Liver (tissue), 9 donors: ENCODE data around the gene TTBK1. TPM values are rescaled to one million over a fixed set of nuclear protein-coding genes. Genes with fewer than 3 reads are reported as not detected.

Experiments
- DNase-seq: peaks from one replicate; pipeline ENCODE4 v3.0.0-alpha.2; 2017; ENCODE audit warnings: low spot score
- H3K27ac ChIP-seq, 2 donors: one replicate each; pipeline ENCODE4 v1.7.0; 2013; ENCODE audit warnings: inconsistent platforms in 2 of 2, low read length in 2 of 2, control low read depth in 1 of 2, low read depth in 1 of 2, mild to moderate bottlenecking in 1 of 2
- H3K27me3 ChIP-seq, 4 donors: one replicate each; pipeline versions ENCODE4 v1.6.1 to v1.7.0; 2013; ENCODE audit warnings: low read length in 3 of 4, inconsistent platforms in 1 of 4, mild to moderate bottlenecking in 1 of 4, moderate library complexity in 1 of 4; ENCODE audit not compliant: control insufficient read depth in 4 of 4, insufficient read depth in 4 of 4
- H3K36me3 ChIP-seq, 4 donors: one replicate each; pipeline versions ENCODE4 v1.6.1 to v1.7.0; 2013; ENCODE audit warnings: low read length in 3 of 4, mild to moderate bottlenecking in 3 of 4, low read depth in 1 of 4, moderate library complexity in 1 of 4; ENCODE audit not compliant: control insufficient read depth in 4 of 4, insufficient read depth in 3 of 4
- H3K4me1 ChIP-seq, 4 donors: one replicate each; pipeline versions ENCODE4 v1.6.1 to v1.7.0; 2013; ENCODE audit warnings: low read length in 3 of 4, mild to moderate bottlenecking in 3 of 4, moderate library complexity in 1 of 4; ENCODE audit not compliant: control insufficient read depth in 4 of 4, insufficient read depth in 4 of 4
- H3K4me3 ChIP-seq, 3 donors: one replicate each; pipeline versions ENCODE4 v1.6.1 to v1.7.0; 2013; ENCODE audit warnings: low read length in 3 of 3, control low read depth in 1 of 3, low read depth in 1 of 3, mild to moderate bottlenecking in 1 of 3
- H3K9ac ChIP-seq, 2 donors: one replicate each; pipeline ENCODE4 v1.7.0; 2013; ENCODE audit warnings: low read length in 2 of 2, mild to moderate bottlenecking in 2 of 2, moderate library complexity in 2 of 2, control low read depth in 1 of 2, low read depth in 1 of 2
- H3K9me3 ChIP-seq, 4 donors: one replicate each; pipeline versions ENCODE4 v1.6.1 to v1.7.0; 2013; ENCODE audit warnings: low read length in 3 of 4; ENCODE audit not compliant: control insufficient read depth in 4 of 4
- EGR1 ChIP-seq, 2 donors: IDR thresholded peaks; 2 replicates each; pipeline ENCODE4 v1.6.1; 2016 to 2018; ENCODE audit warnings: antibody characterized with exemption in 2 of 2, low read depth in 2 of 2
- FOXA1 ChIP-seq: IDR thresholded peaks from 2 replicates; pipeline ENCODE4 v1.6.1; 2016; ENCODE audit warnings: antibody characterized with exemption
- FOXA2 ChIP-seq: IDR thresholded peaks from 2 replicates; pipeline ENCODE4 v1.6.1; 2016; ENCODE audit warnings: antibody characterized with exemption
- GABPA ChIP-seq, 2 donors: IDR thresholded peaks in 1 of 2; conservative IDR thresholded peaks in 1 of 2; 2 replicates each; pipeline ENCODE4 v1.6.1; 2016; ENCODE audit warnings: antibody characterized with exemption in 2 of 2, mild to moderate bottlenecking in 1 of 2, moderate library complexity in 1 of 2
- HNF4A ChIP-seq, 2 donors: conservative IDR thresholded peaks; 2 replicates each; pipeline ENCODE4 v1.6.1; 2016; ENCODE audit warnings: antibody characterized with exemption in 2 of 2, mild to moderate bottlenecking in 2 of 2
- HNF4G ChIP-seq: IDR thresholded peaks from 2 replicates; pipeline ENCODE4 v1.6.1; 2016; ENCODE audit warnings: antibody characterized with exemption
- JUND ChIP-seq, 2 donors: IDR thresholded peaks; 2 replicates each; pipeline ENCODE4 v1.6.1; 2016; ENCODE audit warnings: antibody characterized with exemption in 2 of 2
- MAX ChIP-seq: IDR thresholded peaks from 2 replicates; pipeline ENCODE4 v1.6.1; 2016; ENCODE audit warnings: antibody characterized with exemption
- NR2F2 ChIP-seq: IDR thresholded peaks from 2 replicates; pipeline ENCODE4 v1.6.1; 2016; ENCODE audit warnings: antibody characterized with exemption
- RXRA ChIP-seq, 2 donors: IDR thresholded peaks; 2 replicates each; pipeline ENCODE4 v1.6.1; 2017 to 2018; ENCODE audit warnings: antibody characterized with exemption in 2 of 2, mild to moderate bottlenecking in 1 of 2
- SP1 ChIP-seq: IDR thresholded peaks from 2 replicates; pipeline ENCODE4 v1.6.1; 2018; ENCODE audit warnings: antibody characterized with exemption, mild to moderate bottlenecking
- TAF1 ChIP-seq: conservative IDR thresholded peaks from 2 replicates; pipeline ENCODE4 v1.6.1; 2016; ENCODE audit warnings: antibody characterized with exemption, mild to moderate bottlenecking
- YY1 ChIP-seq: IDR thresholded peaks from 2 replicates; pipeline ENCODE4 v1.6.1; 2016; ENCODE audit warnings: antibody characterized with exemption, mild to moderate bottlenecking
- WGBS: extraction: QIAGEN DNeasy Blood & Tissue Kit; methylation state at CpG from one replicate; pipeline ENCODE4 v1.1.7; 2013; 5-methylcytosine and 5-hydroxymethylcytosine counted together
- polyA plus RNA-seq, 2 donors: library from polyadenylated mRNA; stranded (reverse) in 1 of 2; unstranded in 1 of 2; fragments of 200-250 nt in 1 of 2; fragments of >200 nt in 1 of 2; fragmentation: Nextera tagmentation in 1 of 2; extraction: Ambion mirVana in 1 of 2; gene quantifications; one replicate each; pipeline versions ENCODE4 v1.2.1 to v1.2.3, GENCODE V29; 2013 to 2015
- total RNA-seq, 2 donors: library from RNA; depleted of rRNA; stranded (reverse); fragments of >200 nt; gene quantifications; one replicate each; pipeline ENCODE4 v1.2.3, GENCODE V29; 2014
- TF ChIP-seq, protein P1 (sequence below): IDR thresholded peaks from 2 replicates; pipeline ENCODE4 v1.6.1; 2016; ENCODE audit warnings: antibody characterized with exemption, mild to moderate bottlenecking
- TF ChIP-seq, protein P2 (sequence below): fragments of 150-350 bp; IDR thresholded peaks from 2 replicates; pipeline ENCODE4 v1.5.1; 2017; ENCODE audit warnings: improper control_type of control experiment, low read depth, low read length; ENCODE audit not compliant: missing input control
- TF ChIP-seq, protein P3 (sequence below): IDR thresholded peaks from 2 replicates; pipeline ENCODE4 v1.6.1; 2016; ENCODE audit warnings: antibody characterized with exemption
- TF ChIP-seq, protein P4 (sequence below): IDR thresholded peaks from 2 replicates; pipeline ENCODE4 v1.6.1; 2016; ENCODE audit warnings: antibody characterized with exemption
- donor health status: healthy.
- donor health status: healthy.
- donor health status: healthy.
- donor health status: healthy.
- donor health status: healthy.

Gene TTBK1
- total and polyA plus RNA-seq, 4 donors, result 0.14 to 1.2 (median 0.44) TPM

GRCh38 chr6:43219814-43220213 lies 23.5 kb upstream of the TTBK1 start:
- 97% methylated on average over 7 of the region's 7 CpGs for WGBS
- H3K4me3 ChIP-seq, result no peak overlapping the region
- TF ChIP-seq YY1 (no peak), HNF4G (no peak), MAX (no peak), NR2F2 (no peak), GABPA (IDR thresholded peaks at IDR 0.05 in 1 of 2, conservative IDR thresholded peaks at IDR 0.05 in 1 of 2) (no peak), FOXA2 (no peak)
- TF ChIP-seq, protein P1, sequence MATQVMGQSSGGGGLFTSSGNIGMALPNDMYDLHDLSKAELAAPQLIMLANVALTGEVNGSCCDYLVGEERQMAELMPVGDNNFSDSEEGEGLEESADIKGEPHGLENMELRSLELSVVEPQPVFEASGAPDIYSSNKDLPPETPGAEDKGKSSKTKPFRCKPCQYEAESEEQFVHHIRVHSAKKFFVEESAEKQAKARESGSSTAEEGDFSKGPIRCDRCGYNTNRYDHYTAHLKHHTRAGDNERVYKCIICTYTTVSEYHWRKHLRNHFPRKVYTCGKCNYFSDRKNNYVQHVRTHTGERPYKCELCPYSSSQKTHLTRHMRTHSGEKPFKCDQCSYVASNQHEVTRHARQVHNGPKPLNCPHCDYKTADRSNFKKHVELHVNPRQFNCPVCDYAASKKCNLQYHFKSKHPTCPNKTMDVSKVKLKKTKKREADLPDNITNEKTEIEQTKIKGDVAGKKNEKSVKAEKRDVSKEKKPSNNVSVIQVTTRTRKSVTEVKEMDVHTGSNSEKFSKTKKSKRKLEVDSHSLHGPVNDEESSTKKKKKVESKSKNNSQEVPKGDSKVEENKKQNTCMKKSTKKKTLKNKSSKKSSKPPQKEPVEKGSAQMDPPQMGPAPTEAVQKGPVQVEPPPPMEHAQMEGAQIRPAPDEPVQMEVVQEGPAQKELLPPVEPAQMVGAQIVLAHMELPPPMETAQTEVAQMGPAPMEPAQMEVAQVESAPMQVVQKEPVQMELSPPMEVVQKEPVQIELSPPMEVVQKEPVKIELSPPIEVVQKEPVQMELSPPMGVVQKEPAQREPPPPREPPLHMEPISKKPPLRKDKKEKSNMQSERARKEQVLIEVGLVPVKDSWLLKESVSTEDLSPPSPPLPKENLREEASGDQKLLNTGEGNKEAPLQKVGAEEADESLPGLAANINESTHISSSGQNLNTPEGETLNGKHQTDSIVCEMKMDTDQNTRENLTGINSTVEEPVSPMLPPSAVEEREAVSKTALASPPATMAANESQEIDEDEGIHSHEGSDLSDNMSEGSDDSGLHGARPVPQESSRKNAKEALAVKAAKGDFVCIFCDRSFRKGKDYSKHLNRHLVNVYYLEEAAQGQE, result no peak
- TF ChIP-seq, protein P2, sequence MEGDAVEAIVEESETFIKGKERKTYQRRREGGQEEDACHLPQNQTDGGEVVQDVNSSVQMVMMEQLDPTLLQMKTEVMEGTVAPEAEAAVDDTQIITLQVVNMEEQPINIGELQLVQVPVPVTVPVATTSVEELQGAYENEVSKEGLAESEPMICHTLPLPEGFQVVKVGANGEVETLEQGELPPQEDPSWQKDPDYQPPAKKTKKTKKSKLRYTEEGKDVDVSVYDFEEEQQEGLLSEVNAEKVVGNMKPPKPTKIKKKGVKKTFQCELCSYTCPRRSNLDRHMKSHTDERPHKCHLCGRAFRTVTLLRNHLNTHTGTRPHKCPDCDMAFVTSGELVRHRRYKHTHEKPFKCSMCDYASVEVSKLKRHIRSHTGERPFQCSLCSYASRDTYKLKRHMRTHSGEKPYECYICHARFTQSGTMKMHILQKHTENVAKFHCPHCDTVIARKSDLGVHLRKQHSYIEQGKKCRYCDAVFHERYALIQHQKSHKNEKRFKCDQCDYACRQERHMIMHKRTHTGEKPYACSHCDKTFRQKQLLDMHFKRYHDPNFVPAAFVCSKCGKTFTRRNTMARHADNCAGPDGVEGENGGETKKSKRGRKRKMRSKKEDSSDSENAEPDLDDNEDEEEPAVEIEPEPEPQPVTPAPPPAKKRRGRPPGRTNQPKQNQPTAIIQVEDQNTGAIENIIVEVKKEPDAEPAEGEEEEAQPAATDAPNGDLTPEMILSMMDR, result no peak
- H3K9ac ChIP-seq, result no peak overlapping the region
- peaks cover 10 to 42% (median 11%) of the 10 kb centered on the region in 4 donors for H3K36me3 ChIP-seq
- H3K27ac ChIP-seq, result no peak overlapping the region
- H3K9me3 ChIP-seq, result no peaks in the 10 kb centered on the region
- no peak for DNase-seq
- no peaks in the 10 kb centered on the region for H3K27me3 ChIP-seq
- no peaks in the 10 kb centered on the region for H3K4me1 ChIP-seq

GRCh38 chr6:43220439-43220951 lies 22.8 kb upstream of the TTBK1 start:
- WGBS, result 95% methylated on average over 16 of the region's 16 CpGs
- Histone ChIP-seq H3K4me3 (no peak overlapping the region), H3K27ac (no peak overlapping the region), H3K36me3 (peaks cover 10 to 37% (median 11%) of the 10 kb centered on the region in 4 donors), H3K27me3 (no peaks in the 10 kb centered on the region), H3K4me1 (no peaks in the 10 kb centered on the region), H3K9me3 (no peaks in the 10 kb centered on the region), H3K9ac (no peak overlapping the region)
- DNase-seq, result no peak
- no peak for TF ChIP-seq HNF4A (conservative IDR thresholded peaks at IDR 0.05)
- TF ChIP-seq TAF1, result no peak
- TF ChIP-seq HNF4G, result no peak
- TF ChIP-seq JUND (IDR thresholded peaks at IDR 0.05), result no peak
- TF ChIP-seq MAX, result no peak
- no peak for TF ChIP-seq FOXA1
- TF ChIP-seq EGR1 (IDR thresholded peaks at IDR 0.05; ENCODE audit: low read depth in 2 of 2), result no peak
- TF ChIP-seq YY1, result no peak
- TF ChIP-seq RXRA (IDR thresholded peaks at IDR 0.05), result no peak
- TF ChIP-seq NR2F2, result no peak
- no peak for TF ChIP-seq SP1
- no peak for TF ChIP-seq GABPA (IDR thresholded peaks at IDR 0.05 in 1 of 2, conservative IDR thresholded peaks at IDR 0.05 in 1 of 2)
- TF ChIP-seq, protein P3, sequence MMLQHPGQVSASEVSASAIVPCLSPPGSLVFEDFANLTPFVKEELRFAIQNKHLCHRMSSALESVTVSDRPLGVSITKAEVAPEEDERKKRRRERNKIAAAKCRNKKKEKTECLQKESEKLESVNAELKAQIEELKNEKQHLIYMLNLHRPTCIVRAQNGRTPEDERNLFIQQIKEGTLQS, result no peak
- no peak for TF ChIP-seq FOXA2
- TF ChIP-seq, protein P2, result no peak
- TF ChIP-seq, protein P4, sequence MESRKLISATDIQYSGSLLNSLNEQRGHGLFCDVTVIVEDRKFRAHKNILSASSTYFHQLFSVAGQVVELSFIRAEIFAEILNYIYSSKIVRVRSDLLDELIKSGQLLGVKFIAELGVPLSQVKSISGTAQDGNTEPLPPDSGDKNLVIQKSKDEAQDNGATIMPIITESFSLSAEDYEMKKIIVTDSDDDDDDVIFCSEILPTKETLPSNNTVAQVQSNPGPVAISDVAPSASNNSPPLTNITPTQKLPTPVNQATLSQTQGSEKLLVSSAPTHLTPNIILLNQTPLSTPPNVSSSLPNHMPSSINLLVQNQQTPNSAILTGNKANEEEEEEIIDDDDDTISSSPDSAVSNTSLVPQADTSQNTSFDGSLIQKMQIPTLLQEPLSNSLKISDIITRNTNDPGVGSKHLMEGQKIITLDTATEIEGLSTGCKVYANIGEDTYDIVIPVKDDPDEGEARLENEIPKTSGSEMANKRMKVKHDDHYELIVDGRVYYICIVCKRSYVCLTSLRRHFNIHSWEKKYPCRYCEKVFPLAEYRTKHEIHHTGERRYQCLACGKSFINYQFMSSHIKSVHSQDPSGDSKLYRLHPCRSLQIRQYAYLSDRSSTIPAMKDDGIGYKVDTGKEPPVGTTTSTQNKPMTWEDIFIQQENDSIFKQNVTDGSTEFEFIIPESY, result no peak
